PC-3 (cell line): ENCODE measurements around the gene ZNF530. TPM values are rescaled to one million over a fixed set of nuclear protein-coding genes. Genes with fewer than 3 reads are reported as not detected.

Experiments
- ATAC-seq: fragments of 200-7000 bp; cut with Tn5 transposase; 2 replicates; pipeline ENCODE4 v1.9.1; 2020; ENCODE audit warnings: mild to moderate bottlenecking, moderate library complexity
- BruUV-seq: library from RNA; stranded (reverse); fragments of 400-500 nt; replicated peaks from 2 replicates; lab custom pipeline; 2021; lab: Mats Ljungman, UMichigan
- CTCF ChIA-PET: fragments of 300-600 bp; sonication (Branson Sonifier 250); formaldehyde crosslinking; loops from one replicate; lab custom pipeline; 2022; ENCODE audit warnings: antibody characterized with exemption; lab: Charles Lee
- POLR2A ChIA-PET: fragments of 300-600 bp; sonication (Branson Sonifier 250); formaldehyde crosslinking; loops from one replicate; lab custom pipeline; 2022; ENCODE audit warnings: antibody characterized with exemption; ENCODE audit not compliant: unreplicated experiment; lab: Charles Lee
- DNase-seq: peaks from one replicate; pipeline ENCODE4 v3.0.0-alpha.2; 2015
- H2AFZ ChIP-seq: fragments of 300-600 bp; sonication (generic); 2 replicates; pipeline ENCODE4 v1.6.0; 2016; ENCODE audit warnings: antibody characterized with exemption, low read length
- H3F3A ChIP-seq: fragments of 300-600 bp; sonication (generic); one replicate; pipeline ENCODE4 v1.6.0; 2017; ENCODE audit warnings: antibody characterized with exemption, low read length, control low read depth, mild to moderate bottlenecking; ENCODE audit not compliant: unreplicated experiment
- H3K27ac ChIP-seq: fragments of 300-600 bp; sonication (generic); 2 replicates; pipeline ENCODE4 v1.5.1; 2016; ENCODE audit warnings: mild to moderate bottlenecking, low read length
- H3K27me3 ChIP-seq: fragments of 300-600 bp; sonication (generic); 2 replicates; pipeline ENCODE4 v1.6.1; 2016; ENCODE audit warnings: low read length, mixed read lengths
- H3K36me3 ChIP-seq: fragments of 300-600 bp; sonication (generic); 2 replicates; pipeline ENCODE4 v1.6.1; 2016; ENCODE audit warnings: low read depth, mixed run types, low read length, mixed read lengths
- H3K4me1 ChIP-seq: fragments of 300-600 bp; sonication (generic); 2 replicates; pipeline ENCODE4 v1.5.1; 2016; ENCODE audit warnings: low read length; ENCODE audit not compliant: insufficient read depth
- H3K4me2 ChIP-seq: fragments of 300-600 bp; sonication (generic); 2 replicates; pipeline ENCODE4 v1.6.0; 2016; ENCODE audit warnings: low read length
- H3K4me3 ChIP-seq: fragments of 300-600 bp; sonication (generic); 2 replicates; pipeline ENCODE4 v1.5.1; 2016; ENCODE audit warnings: mild to moderate bottlenecking, low read length, mixed read lengths
- H3K79me2 ChIP-seq: fragments of 300-600 bp; sonication (generic); 2 replicates; pipeline ENCODE4 v1.6.1; 2017; ENCODE audit warnings: low read length, mixed read lengths
- H3K9ac ChIP-seq: fragments of 300-600 bp; sonication (generic); 2 replicates; pipeline ENCODE4 v1.6.0; 2016; ENCODE audit warnings: mild to moderate bottlenecking, low read length
- H3K9me2 ChIP-seq: fragments of 300-600 bp; sonication (generic); replicated peaks from 2 replicates; pipeline ENCODE4 v1.6.1; 2016; ENCODE audit warnings: mixed run types, low read length, mixed read lengths
- H3K9me3 ChIP-seq: fragments of 300-600 bp; sonication (generic); 2 replicates; pipeline ENCODE4 v1.6.1; 2016; ENCODE audit warnings: low read length, mixed read lengths
- H4K20me1 ChIP-seq: fragments of 300-600 bp; sonication (generic); 2 replicates; pipeline ENCODE4 v1.6.1; 2016; ENCODE audit warnings: low read length, mixed read lengths
- EZH2 ChIP-seq: fragments of 300-600 bp; sonication (generic); IDR thresholded peaks from one replicate; pipeline ENCODE4 v1.6.1; 2017; ENCODE audit warnings: antibody characterized with exemption, mild to moderate bottlenecking, low read length; ENCODE audit not compliant: unreplicated experiment
- EZH2phosphoT487 ChIP-seq: fragments of 300-600 bp; sonication (generic); IDR thresholded peaks from 2 replicates; pipeline ENCODE4 v1.6.1; 2018; ENCODE audit warnings: mild to moderate bottlenecking, antibody characterized with exemption, low read length, borderline replicate concordance
- intact Hi-C: fragments of 100-400 bp; cut with micrococcal nuclease; formaldehyde crosslinking; loops from 2 replicates; pipeline ENCODE4 v1.9.0; 2023
- total RNA-seq: library from RNA; depleted of rRNA; stranded (reverse); fragments of >200 nt; gene quantifications from 2 replicates; pipeline ENCODE4 v1.2.3, GENCODE V29; 2014
- TF ChIP-seq, protein P1 (sequence below): fragments of 300-600 bp; sonication (generic); conservative IDR thresholded peaks from 2 replicates; pipeline ENCODE4 v1.5.1; 2017; ENCODE audit warnings: antibody characterized with exemption, low read depth, mild to moderate bottlenecking, low read length

Gene ZNF530
- total RNA-seq, 1 experiment from 2014 or later, result 15.0 TPM

DNA sequence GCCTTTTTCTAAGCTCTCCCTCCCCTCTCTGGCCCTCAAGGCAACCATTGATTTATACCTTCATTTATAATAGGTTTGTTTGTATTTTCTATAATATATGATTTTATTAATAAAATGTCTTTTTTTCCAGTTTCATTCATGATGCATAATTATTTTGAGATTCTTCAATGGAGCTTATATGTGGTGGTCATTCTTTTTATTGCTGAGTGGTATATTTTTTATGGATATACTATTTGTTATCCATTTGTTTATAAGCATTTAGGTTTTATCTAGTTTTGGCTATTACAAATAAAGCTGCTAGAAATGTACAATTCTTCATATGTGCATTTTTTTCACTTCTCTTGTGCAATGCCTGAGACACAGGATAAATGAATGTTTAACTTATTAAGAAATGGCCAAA lies 44.0 kb downstream of the ZNF530 start:
- TF ChIP-seq, protein P1, sequence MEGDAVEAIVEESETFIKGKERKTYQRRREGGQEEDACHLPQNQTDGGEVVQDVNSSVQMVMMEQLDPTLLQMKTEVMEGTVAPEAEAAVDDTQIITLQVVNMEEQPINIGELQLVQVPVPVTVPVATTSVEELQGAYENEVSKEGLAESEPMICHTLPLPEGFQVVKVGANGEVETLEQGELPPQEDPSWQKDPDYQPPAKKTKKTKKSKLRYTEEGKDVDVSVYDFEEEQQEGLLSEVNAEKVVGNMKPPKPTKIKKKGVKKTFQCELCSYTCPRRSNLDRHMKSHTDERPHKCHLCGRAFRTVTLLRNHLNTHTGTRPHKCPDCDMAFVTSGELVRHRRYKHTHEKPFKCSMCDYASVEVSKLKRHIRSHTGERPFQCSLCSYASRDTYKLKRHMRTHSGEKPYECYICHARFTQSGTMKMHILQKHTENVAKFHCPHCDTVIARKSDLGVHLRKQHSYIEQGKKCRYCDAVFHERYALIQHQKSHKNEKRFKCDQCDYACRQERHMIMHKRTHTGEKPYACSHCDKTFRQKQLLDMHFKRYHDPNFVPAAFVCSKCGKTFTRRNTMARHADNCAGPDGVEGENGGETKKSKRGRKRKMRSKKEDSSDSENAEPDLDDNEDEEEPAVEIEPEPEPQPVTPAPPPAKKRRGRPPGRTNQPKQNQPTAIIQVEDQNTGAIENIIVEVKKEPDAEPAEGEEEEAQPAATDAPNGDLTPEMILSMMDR, result no peak
- ChIA-PET POLR2A (interaction anchor here (0.5 kb wide), 1 partner anchor 668 kb away, joined by 6 read pairs; no protein-coding TSS in a partner anchor), CTCF (no interaction called here)
- Histone ChIP-seq H3K9me2 (no peaks in the 10 kb centered on the region), H3K9ac (no peak overlapping the region), H3F3A (no peaks in the 10 kb centered on the region), H3K4me1 (no peaks in the 10 kb centered on the region), H2AFZ (no peak overlapping the region), H3K27me3 (no peaks in the 10 kb centered on the region), H3K9me3 (peaks cover 35% of the 10 kb centered on the region), H3K4me3 (no peak overlapping the region), H4K20me1 (no peaks in the 10 kb centered on the region), H3K79me2 (no peaks in the 10 kb centered on the region), H3K4me2 (no peak overlapping the region), H3K27ac (no peak overlapping the region), H3K36me3 (peaks cover 46% of the 10 kb centered on the region)
- no TSS peak for BruUV-seq
- no peak for ATAC-seq
- DNase-seq, result no peak
- intact Hi-C loops, result no loop called here

DNA sequence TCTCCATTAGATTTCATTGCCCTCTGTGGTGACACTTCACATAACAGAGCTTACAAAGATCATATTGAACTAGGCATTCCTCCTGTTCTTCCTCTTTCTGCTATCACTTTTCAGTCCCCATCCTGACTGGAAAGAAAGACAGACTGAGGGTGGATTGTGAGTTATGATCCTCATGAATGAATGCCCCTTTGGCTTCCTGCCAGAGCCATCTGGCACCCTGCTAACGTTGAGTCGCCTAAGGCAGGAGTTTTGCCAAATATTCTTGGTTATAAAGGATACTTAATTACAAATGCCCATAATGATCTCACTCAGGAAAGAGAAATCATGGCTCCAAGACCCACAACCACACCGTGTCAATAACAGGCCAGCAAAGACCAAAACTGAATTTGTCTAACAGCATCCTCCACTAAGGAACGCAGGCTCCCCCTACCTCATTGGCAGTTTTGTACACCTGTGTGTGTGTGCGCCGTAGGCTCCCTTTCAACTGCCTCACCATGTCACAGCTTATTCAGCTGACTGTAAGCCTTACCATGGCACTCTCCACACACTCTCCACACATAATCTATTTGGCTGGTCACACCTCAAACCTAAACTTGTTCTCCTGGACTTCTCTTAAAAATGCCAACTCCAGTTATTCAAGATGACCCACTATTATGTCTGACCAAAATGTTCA lies 48.8 kb downstream of the ZNF530 start:
- Histone ChIP-seq H3K4me1 (no peaks in the 10 kb centered on the region), H3K27me3 (no peaks in the 10 kb centered on the region), H2AFZ (no peak overlapping the region), H3K4me2 (no peak overlapping the region), H3F3A (no peaks in the 10 kb centered on the region), H3K4me3 (no peak overlapping the region), H3K27ac (no peak overlapping the region), H4K20me1 (no peaks in the 10 kb centered on the region), H3K9ac (no peak overlapping the region), H3K9me3 (peaks cover 12% of the 10 kb centered on the region), H3K79me2 (no peaks in the 10 kb centered on the region), H3K36me3 (0 out of 2 replicates have a peak, but pooled peaks cover under 1% of the 10 kb centered on the region), H3K9me2 (no peaks in the 10 kb centered on the region)
- CTCF ChIA-PET, result no interaction called here
- BruUV-seq, result no TSS peak
- ATAC-seq, result no peak
- intact Hi-C loops, result no loop called here
- POLR2A ChIA-PET, result no interaction called here
- DNase-seq, result no peak
- TF ChIP-seq, protein P1, result no peak
- no peak for TF ChIP-seq EZH2
- TF ChIP-seq EZH2phosphoT487, result no peak

DNA sequence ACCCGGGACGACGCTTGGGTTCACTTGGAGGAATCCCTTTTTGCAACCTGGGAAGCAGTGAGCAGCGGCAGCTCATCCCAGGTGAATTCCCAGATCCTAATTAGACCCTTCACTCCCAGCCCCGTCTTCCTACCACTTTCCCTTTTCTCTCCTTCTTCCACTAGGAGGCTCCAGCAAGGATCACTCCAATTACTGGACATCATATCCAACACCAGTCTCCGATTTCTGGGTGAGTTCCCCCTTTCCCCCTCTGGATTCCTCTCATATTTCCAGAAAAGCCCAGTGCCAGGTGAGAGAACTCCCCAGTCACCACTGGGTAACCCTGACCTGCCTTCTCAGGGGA lies 51.9 kb downstream of the ZNF530 start:
- Histone ChIP-seq H3K4me1 (no peaks in the 10 kb centered on the region), H4K20me1 (no peaks in the 10 kb centered on the region), H3F3A (no peaks in the 10 kb centered on the region), H3K9me2 (no peaks in the 10 kb centered on the region), H3K9me3 (peaks cover 17% of the 10 kb centered on the region; the same call in 1 of the 2 replicates), H3K4me2 (no peak overlapping the region), H3K4me3 (no peak overlapping the region), H3K79me2 (no peaks in the 10 kb centered on the region), H2AFZ (no peak overlapping the region), H3K27ac (no peak overlapping the region), H3K36me3 (no peaks in the 10 kb centered on the region), H3K27me3 (no peaks in the 10 kb centered on the region), H3K9ac (no peak overlapping the region)
- ATAC-seq, result no peak
- ChIA-PET CTCF (no interaction called here), POLR2A (no interaction called here)
- no peak for TF ChIP-seq EZH2
- TF ChIP-seq, protein P1, result peak; percentile 11; the same call in 1 of the 2 replicates
- no peak for DNase-seq
- BruUV-seq, result no TSS peak
- intact Hi-C loops, result no loop called here
